HG03095 (cell line): ENCODE results near the gene NUDT21.
A peak's percentile ranks its signal among the peaks of the same experiment; 100 is the strongest.
"Not testable (repeated sequence)": the region's sequence is repeated elsewhere in the genome, so short reads cannot be mapped to it uniquely, and the experiment has no call there.

Experiments
- ATAC-seq: cut with Tn5 transposase; IDR thresholded peaks from one replicate; pipeline ENCODE4 v1.9.1; 2021; ENCODE audit warnings: moderate library complexity; ENCODE audit not compliant: unreplicated experiment

NUDT21 gene

GRCh38 chr16:56450986-56451752, at the start of gene NUDT21, which contains the start of gene OGFOD1:
NUDT21 (minus strand) TSS chr16:56451332; CDS start chr16:56451202, 130 bp downstream.
OGFOD1 (plus strand) TSS chr16:56451554; CDS start chr16:56451613, 59 bp downstream.
- peak; percentile 96 for ATAC-seq

GRCh38 chr16:56493815-56494214, 42.7 kb upstream of the NUDT21 start:
- no peak for ATAC-seq

GRCh38 chr16:56493126-56493525, 42.0 kb upstream of the NUDT21 start:
- no peak for ATAC-seq

- no peak for ATAC-seq
Measured at GRCh38 chr16:56491657-56492261, 40.6 kb upstream of the NUDT21 start.

- ATAC-seq: not testable (repeated sequence)
Measured at GRCh38 chr16:56488868-56489267, 37.7 kb upstream of the NUDT21 start.

GRCh38 chr16:56488035-56488434, 36.9 kb upstream of the NUDT21 start:
- ATAC-seq: no peak

GRCh38 chr16:56483394-56483793, 32.3 kb upstream of the NUDT21 start:
- no peak for ATAC-seq

- no peak for ATAC-seq
Measured at GRCh38 chr16:56482683-56483236, 31.6 kb upstream of the NUDT21 start.

- no peak for ATAC-seq
Measured at GRCh38 chr16:56481468-56482122, 30.5 kb upstream of the NUDT21 start.

GRCh38 chr16:56480776-56481467, 29.8 kb upstream of the NUDT21 start:
- no peak for ATAC-seq

GRCh38 chr16:56479469-56479868, 28.3 kb upstream of the NUDT21 start:
- no peak for ATAC-seq

GRCh38 chr16:56478281-56479049, 27.3 kb upstream of the NUDT21 start:
- ATAC-seq: no peak

GRCh38 chr16:56477096-56477878, 26.2 kb upstream of the NUDT21 start:
- ATAC-seq: no peak

GRCh38 chr16:56475201-56475600, 24.1 kb upstream of the NUDT21 start:
- no peak for ATAC-seq

- ATAC-seq: no peak
Measured at GRCh38 chr16:56470666-56471065, 19.5 kb upstream of the NUDT21 start.

- no peak for ATAC-seq
Measured at GRCh38 chr16:56470232-56470631, 19.1 kb upstream of the NUDT21 start.

- ATAC-seq: no peak
Measured at GRCh38 chr16:56469748-56470147, 18.6 kb upstream of the NUDT21 start.

GRCh38 chr16:56468800-56469199, 17.7 kb upstream of the NUDT21 start:
- ATAC-seq: no peak

GRCh38 chr16:56466344-56466743, 15.2 kb upstream of the NUDT21 start:
- no peak for ATAC-seq
